Panc1 (cell line): ENCODE results near the gene PLCL1. TPM values are rescaled to one million over a fixed set of nuclear protein-coding genes. Genes with fewer than 3 reads are reported as not detected.

Experiments
- ATAC-seq: fragments of 200-7000 bp; cut with Tn5 transposase; 2 replicates; pipeline ENCODE4 v1.9.1; 2020; ENCODE audit warnings: mild to moderate bottlenecking, moderate library complexity
- BruUV-seq: library from RNA; stranded (reverse); fragments of 400-500 nt; replicated peaks from 2 replicates; lab custom pipeline; 2021; lab: Mats Ljungman, UMichigan
- CTCF ChIA-PET: fragments of 300-600 bp; sonication (Branson Sonifier 250); formaldehyde crosslinking; loops from one replicate; lab custom pipeline; 2022; ENCODE audit warnings: antibody characterized with exemption; lab: Charles Lee
- POLR2A ChIA-PET: fragments of 300-600 bp; sonication (Branson Sonifier 250); formaldehyde crosslinking; loops from one replicate; lab custom pipeline; 2022; ENCODE audit warnings: antibody characterized with exemption; lab: Charles Lee
- DNase-seq: peaks from one replicate; pipeline ENCODE4 v3.0.0-alpha.2; 2010; ENCODE audit warnings: low read depth, low spot score
- H3K27ac ChIP-seq: 2 replicates; pipeline ENCODE4 v1.5.1; 2011; ENCODE audit warnings: mild to moderate bottlenecking, low read length, inconsistent platforms
- H3K27me3 ChIP-seq: fragments of 200-500 bp; sonication (Bioruptor generic); 2 replicates; pipeline ENCODE4 v1.6.0; 2014; ENCODE audit warnings: low read length, inconsistent platforms; ENCODE audit not compliant: control insufficient read depth, insufficient read depth
- H3K36me3 ChIP-seq: fragments of 200-500 bp; sonication (Bioruptor generic); 2 replicates; pipeline ENCODE4 v1.5.1; 2014; ENCODE audit warnings: inconsistent platforms, mild to moderate bottlenecking, low read length, moderate library complexity; ENCODE audit not compliant: control insufficient read depth, insufficient read depth
- H3K4me1 ChIP-seq: 2 replicates; pipeline ENCODE4 v1.5.1; 2011; ENCODE audit warnings: inconsistent platforms, mild to moderate bottlenecking, low read length, moderate library complexity; ENCODE audit not compliant: control insufficient read depth, insufficient read depth
- H3K4me3 ChIP-seq, 2 experiments: 2 replicates each; pipeline ENCODE4 v1.5.1; 2011 to 2012; ENCODE audit warnings: low read depth in 2 of 2, low read length in 2 of 2, mild to moderate bottlenecking in 2 of 2, inconsistent platforms in 1 of 2, moderate library complexity in 1 of 2
- H3K9me3 ChIP-seq: fragments of 200-500 bp; sonication (Bioruptor generic); 2 replicates; pipeline ENCODE4 v1.5.1; 2014; ENCODE audit warnings: low read depth, mild to moderate bottlenecking, inconsistent platforms, low read length, moderate library complexity; ENCODE audit not compliant: control insufficient read depth, insufficient read depth
- CTCF ChIP-seq: fragments of 450-650 bp; IDR thresholded peaks from 2 replicates; pipeline ENCODE4 v1.5.1; 2017; ENCODE audit warnings: mild to moderate bottlenecking
- POLR2AphosphoS5 ChIP-seq: IDR thresholded peaks from 2 replicates; pipeline ENCODE4 v1.6.1; 2012; ENCODE audit warnings: mild to moderate bottlenecking, low read depth, low read length, moderate library complexity
- REST ChIP-seq, 2 experiments: IDR thresholded peaks; 2 replicates each; pipeline ENCODE4 v1.6.1; 2011 to 2012; ENCODE audit warnings: low read depth in 2 of 2, control low read depth in 1 of 2, low read length in 1 of 2, mild to moderate bottlenecking in 1 of 2, moderate library complexity in 1 of 2; ENCODE audit not compliant: insufficient read depth in 1 of 2
- SIN3A ChIP-seq: IDR thresholded peaks from 2 replicates; pipeline ENCODE4 v1.6.1; 2012; ENCODE audit warnings: low read depth, mild to moderate bottlenecking, low read length, moderate library complexity, borderline replicate concordance; ENCODE audit not compliant: insufficient read depth
- TCF7L2 ChIP-seq: IDR thresholded peaks from 2 replicates; pipeline ENCODE4 v1.6.1; 2011; ENCODE audit warnings: mild to moderate bottlenecking, low read depth, low read length, inconsistent platforms
- in situ Hi-C: cut with HindIII; loops from 2 replicates; pipeline ENCODE4 v1.10.0; 2016; ENCODE audit warnings: low sequenced_read_pairs, low pct_unique_long_range_greater_than_20kb
- intact Hi-C: fragments of 100-400 bp; cut with micrococcal nuclease; formaldehyde crosslinking; loops from one replicate; pipeline ENCODE4 v1.10.0; 2022; ENCODE audit not compliant: unreplicated experiment
- total RNA-seq: library from RNA; stranded (reverse); gene quantifications from one replicate; pipeline ENCODE4 v1.2.1, GENCODE V29; 2021; ENCODE audit not compliant: unreplicated experiment

Gene PLCL1
- total RNA-seq, 1 experiment from 2014 or later = not detected

- ATAC-seq = no peak
- ChIA-PET POLR2A (no interaction called here), CTCF (no interaction called here)
- Histone ChIP-seq H3K4me1 (no peaks in the 10 kb centered on the region), H3K27ac (no peak overlapping the region), H3K36me3 (no peaks in the 10 kb centered on the region), H3K4me3 (no peak overlapping the region), H3K9me3 (no peaks in the 10 kb centered on the region), H3K27me3 (no peaks in the 10 kb centered on the region; the same call in 1 of the 2 replicates)
- no peak for TF ChIP-seq CTCF
- TF ChIP-seq REST (IDR thresholded peaks at IDR 0.05; ENCODE audit: insufficient read depth in 1 of 2, low read depth in 2 of 2, low read length in 1 of 2) = no peak
- no peak for TF ChIP-seq TCF7L2
- no peak for TF ChIP-seq SIN3A
- no peak for TF ChIP-seq POLR2AphosphoS5
- DNase-seq = no peak
- intact Hi-C loops (no loop called here), in situ Hi-C loops (no loop called here)
- no TSS peak for BruUV-seq
Measured at GRCh38 chr2:197993363-197993762, 189.0 kb downstream of the PLCL1 start.

GRCh38 chr2:197993830-197994229, 189.4 kb downstream of the PLCL1 start:
- TF ChIP-seq POLR2AphosphoS5 = no peak
- H3K36me3 ChIP-seq = no peaks in the 10 kb centered on the region
- intact Hi-C loops = no loop called here
- no TSS peak for BruUV-seq
- DNase-seq = no peak
- H3K9me3 ChIP-seq = no peaks in the 10 kb centered on the region
- no peaks in the 10 kb centered on the region for H3K4me1 ChIP-seq
- ChIA-PET POLR2A (no interaction called here), CTCF (no interaction called here)
- in situ Hi-C loops = no loop called here
- ATAC-seq = no peak
- no peak overlapping the region for H3K4me3 ChIP-seq
- no peak overlapping the region for H3K27ac ChIP-seq
- H3K27me3 ChIP-seq = no peaks in the 10 kb centered on the region; the same call in 1 of the 2 replicates

GRCh38 chr2:197994751-197995150, 190.4 kb downstream of the PLCL1 start:
- in situ Hi-C loops = no loop called here
- POLR2A ChIA-PET = no interaction called here
- no peak for TF ChIP-seq REST (IDR thresholded peaks at IDR 0.05; ENCODE audit: insufficient read depth in 1 of 2, low read depth in 2 of 2, low read length in 1 of 2)
- no peak for TF ChIP-seq TCF7L2
- no peak for TF ChIP-seq SIN3A
- TF ChIP-seq POLR2AphosphoS5 = no peak
- DNase-seq (no peak), ATAC-seq (no peak)
- Histone ChIP-seq H3K4me3 (no peak overlapping the region), H3K27ac (no peak overlapping the region), H3K36me3 (no peaks in the 10 kb centered on the region), H3K9me3 (no peaks in the 10 kb centered on the region), H3K27me3 (no peaks in the 10 kb centered on the region; the same call in 1 of the 2 replicates), H3K4me1 (no peaks in the 10 kb centered on the region)
- intact Hi-C loops = no loop called here
- no TSS peak for BruUV-seq
- CTCF ChIA-PET = no interaction called here
